Right lobe of liver (tissue), 4 donors: ENCODE results near the gene DDX52.

Experiments
- CTCF ChIP-seq, 4 donors: fragments of 200-600 bp in 3 of 4; fragments of 450-650 bp in 1 of 4; IDR thresholded peaks; one replicate each; pipeline versions ENCODE4 v1.5.1 to v1.8.0; 2016 to 2022; ENCODE audit warnings: antibody characterized with exemption in 4 of 4, mild to moderate bottlenecking in 2 of 4
- POLR2A ChIP-seq: fragments of 450-650 bp; IDR thresholded peaks from one replicate; pipeline ENCODE4 v1.6.1; 2017; ENCODE audit warnings: antibody characterized with exemption, mild to moderate bottlenecking
- donor health status: DM: no; HTN: no; CAD: no.
- donor health status: DM: no; HTN: no; CAD: no.
- donor health status: DM: no; HTN: yes; CAD: no.

- TF ChIP-seq CTCF (IDR thresholded peaks at IDR 0.05) (no peak), POLR2A (no peak)
These were observed 40.3 kb upstream of the DDX52 start for GRCh38 chr17:37683454-37683984.
